IMR-90 (cell line): ENCODE data around the gene GSTT4.
"Not testable (repeated sequence)": the region's sequence is repeated elsewhere in the genome, so short reads cannot be mapped to it uniquely, and the experiment has no call there.

Source experiments
- CTCF ChIP-seq: conservative IDR thresholded peaks from 2 replicates; pipeline ENCODE4 v1.5.1; 2012; ENCODE audit warnings: mild to moderate bottlenecking, low read depth, low read length, improper control_type of control experiment
- MAFK ChIP-seq: IDR thresholded peaks from 2 replicates; pipeline ENCODE4 v1.6.1; 2012; ENCODE audit warnings: low read depth, low read length, improper control_type of control experiment
- MAZ ChIP-seq: IDR thresholded peaks from 2 replicates; pipeline ENCODE4 v1.6.1; 2012; ENCODE audit warnings: low read depth, mild to moderate bottlenecking, low read length, improper control_type of control experiment, moderate library complexity, borderline replicate concordance
- MXI1 ChIP-seq: IDR thresholded peaks from 2 replicates; pipeline ENCODE4 v1.6.1; 2012; ENCODE audit warnings: low read depth, mild to moderate bottlenecking, low read length, moderate library complexity, borderline replicate concordance
- POLR2A ChIP-seq: IDR thresholded peaks from 2 replicates; pipeline ENCODE4 v1.6.1; 2012; ENCODE audit warnings: mild to moderate bottlenecking, low read depth, low read length
- RCOR1 ChIP-seq: IDR thresholded peaks from 2 replicates; pipeline ENCODE4 v1.6.1; 2012; ENCODE audit warnings: mild to moderate bottlenecking, low read length, improper control_type of control experiment; ENCODE audit not compliant: insufficient replicate concordance
- RFX5 ChIP-seq: IDR thresholded peaks from 2 replicates; pipeline ENCODE4 v1.8.0; 2012; ENCODE audit warnings: low read depth, mild to moderate bottlenecking, low read length, moderate library complexity

GRCh38 chr22:23949764-23950163 lies 55.5 kb downstream of the GSTT4 start:
- TF ChIP-seq CTCF, MXI1, RCOR1, MAZ, MAFK, POLR2A, RFX5: not testable (repeated sequence)
